Keratinocyte (primary cell): ENCODE data around the gene SIK2. TPM values are rescaled to one million over a fixed set of nuclear protein-coding genes. Genes with fewer than 3 reads are reported as not detected.

Source experiments
- DNase-seq: peaks from one replicate; pipeline ENCODE4 v3.0.0-alpha.2; 2011; ENCODE audit warnings: low read depth, missing footprints, low spot score
- FAIRE-seq: peaks from 2 replicates; lab custom pipeline; 2011; peaks lifted over from hg19 to GRCh38; lab: Jason Lieb, UNC
- H2AFZ ChIP-seq: 2 replicates; pipeline ENCODE4 v1.6.0; 2012; ENCODE audit warnings: low read length, control low read depth, inconsistent platforms; ENCODE audit not compliant: control insufficient read depth
- H3K27ac ChIP-seq: 2 replicates; pipeline ENCODE4 v1.5.1; 2011; ENCODE audit warnings: low read length; ENCODE audit not compliant: control insufficient read depth, insufficient read depth
- H3K27me3 ChIP-seq: 3 replicates; pipeline ENCODE4 v1.6.0; 2011; ENCODE audit warnings: low read length; ENCODE audit not compliant: control insufficient read depth, insufficient read depth; ENCODE audit errors: extremely low read depth
- H3K36me3 ChIP-seq, 2 experiments: 2 replicates in 1 of 2; 3 replicates in 1 of 2; pipeline ENCODE4 v1.5.1; 2011; ENCODE audit warnings: low read length in 2 of 2, mild to moderate bottlenecking in 1 of 2; ENCODE audit not compliant: control insufficient read depth in 2 of 2, insufficient read depth in 2 of 2; ENCODE audit errors: extremely low read depth in 1 of 2
- H3K4me1 ChIP-seq: 3 replicates; pipeline ENCODE4 v1.5.1; 2011; ENCODE audit warnings: low read length; ENCODE audit not compliant: control insufficient read depth, insufficient read depth; ENCODE audit errors: extremely low read depth
- H3K4me2 ChIP-seq: 3 replicates; pipeline ENCODE4 v1.6.0; 2011; ENCODE audit warnings: low read depth, low read length; ENCODE audit not compliant: control insufficient read depth, insufficient read depth; ENCODE audit errors: extremely low read depth
- H3K4me3 ChIP-seq, 3 experiments: fragments of 200-600 bp in 1 of 3; sonication (generic) in 1 of 3; 2 replicates in 2 of 3; 3 replicates in 1 of 3; pipeline ENCODE4 v1.5.1; 2011 to 2016; ENCODE audit warnings: low read length in 3 of 3, mild to moderate bottlenecking in 3 of 3, control low read depth in 2 of 3, inconsistent platforms in 1 of 3, low read depth in 1 of 3, mixed read lengths in 1 of 3, mixed run types in 1 of 3, moderate library complexity in 1 of 3; ENCODE audit not compliant: control insufficient read depth in 2 of 3, insufficient read depth in 2 of 3; ENCODE audit errors: extremely low read depth in 1 of 3
- H3K79me2 ChIP-seq: 2 replicates; pipeline ENCODE4 v1.6.0; 2012; ENCODE audit warnings: low read length; ENCODE audit not compliant: control insufficient read depth, insufficient read depth
- H3K9ac ChIP-seq: 3 replicates; pipeline ENCODE4 v1.6.0; 2011; ENCODE audit warnings: low read length; ENCODE audit not compliant: control insufficient read depth, insufficient read depth; ENCODE audit errors: extremely low read depth
- H3K9me1 ChIP-seq: 3 replicates; pipeline ENCODE4 v1.6.0; 2011; ENCODE audit warnings: low read length; ENCODE audit not compliant: control insufficient read depth, insufficient read depth; ENCODE audit errors: extremely low read depth
- H3K9me3 ChIP-seq: 2 replicates; pipeline ENCODE4 v1.5.1; 2012; ENCODE audit warnings: low read depth, low read length; ENCODE audit not compliant: control insufficient read depth
- H4K20me1 ChIP-seq: 3 replicates; pipeline ENCODE4 v1.6.0; 2011; ENCODE audit warnings: low read length; ENCODE audit not compliant: control insufficient read depth, insufficient read depth; ENCODE audit errors: extremely low read depth
- EZH2 ChIP-seq: IDR thresholded peaks from one replicate; pipeline ENCODE4 v1.6.1; 2012; ENCODE audit warnings: inconsistent platforms, mild to moderate bottlenecking, low read length, moderate library complexity
- dilution Hi-C: fragments of 300-500 bp; cut with MboI; formaldehyde crosslinking; loops from one replicate; pipeline ENCODE4 v1.7.0; 2020; ENCODE audit warnings: low sequenced_read_pairs; ENCODE audit not compliant: extremely low pct_ligation_motif_present
- polyA plus RNA-seq, 5 experiments: library from polyadenylated mRNA; depleted of rRNA in 3 of 5; stranded (reverse) in 3 of 5; stranded (forward) in 1 of 5; unstranded in 1 of 5; fragments of >200 nt; gene quantifications; 1 replicate in 1 of 5; 2 replicates in 3 of 5; 3 replicates in 1 of 5; pipeline versions ENCODE4 v1.2.1 to v1.2.3, GENCODE V29; 2011 to 2012; ENCODE audit warnings: missing spikeins in 2 of 5, low read depth in 1 of 5, low replicate concordance in 1 of 5
- TF ChIP-seq, protein P1 (sequence below), 3 experiments: IDR thresholded peaks in 1 of 3; conservative IDR thresholded peaks in 1 of 3; optimal IDR thresholded peaks in 1 of 3; 2 replicates in 2 of 3; 3 replicates in 1 of 3; pipeline versions ENCODE3 to v1.5.1; 2011; ENCODE audit warnings: low read length in 3 of 3, mild to moderate bottlenecking in 3 of 3, moderate library complexity in 2 of 3, control low read depth in 1 of 3, inconsistent platforms in 1 of 3; ENCODE audit not compliant: insufficient read depth in 2 of 3; ENCODE audit errors: extremely low read depth in 1 of 3

The SIK2 gene
- polyA plus RNA-seq, 1 donor (not counting 4 experiments of a cell fraction or from before 2014, with no cell fraction given), result 10.0 TPM

DNA sequence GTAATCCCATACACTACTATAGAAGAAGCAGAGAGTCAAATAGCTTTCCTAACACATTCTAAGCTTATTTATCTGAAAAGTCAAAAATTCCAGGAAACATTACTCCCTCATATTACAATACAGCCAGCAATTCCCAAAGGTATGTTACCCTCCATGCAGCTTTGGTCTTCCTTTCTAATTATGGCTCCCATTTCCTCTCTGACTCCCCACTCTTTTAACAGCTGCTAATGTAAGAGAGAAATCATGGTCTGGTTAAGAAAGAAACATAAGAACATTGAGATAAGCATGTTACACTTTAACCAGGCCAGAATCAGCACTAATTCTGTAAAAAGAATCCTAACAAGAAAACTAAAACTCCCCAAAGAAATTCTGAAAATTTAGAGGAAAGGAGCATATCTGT, 157.1 kb downstream of the SIK2 start:
- Histone ChIP-seq H3K9me3 (no peaks in the 10 kb centered on the region), H3K4me3 (no peak overlapping the region), H3K36me3 (peaks cover 11 to 38% of the 10 kb centered on the region in 2 experiments), H3K27me3 (no peaks in the 10 kb centered on the region), H3K27ac (no peak overlapping the region), H3K4me2 (no peak overlapping the region), H4K20me1 (no peaks in the 10 kb centered on the region), H3K9me1 (no peaks in the 10 kb centered on the region), H3K79me2 (peaks cover 8% of the 10 kb centered on the region), H3K9ac (no peak overlapping the region), H2AFZ (no peak overlapping the region), H3K4me1 (peaks cover under 1% of the 10 kb centered on the region)
- FAIRE-seq, result no peak
- TF ChIP-seq EZH2, result no peak
- TF ChIP-seq, protein P1, sequence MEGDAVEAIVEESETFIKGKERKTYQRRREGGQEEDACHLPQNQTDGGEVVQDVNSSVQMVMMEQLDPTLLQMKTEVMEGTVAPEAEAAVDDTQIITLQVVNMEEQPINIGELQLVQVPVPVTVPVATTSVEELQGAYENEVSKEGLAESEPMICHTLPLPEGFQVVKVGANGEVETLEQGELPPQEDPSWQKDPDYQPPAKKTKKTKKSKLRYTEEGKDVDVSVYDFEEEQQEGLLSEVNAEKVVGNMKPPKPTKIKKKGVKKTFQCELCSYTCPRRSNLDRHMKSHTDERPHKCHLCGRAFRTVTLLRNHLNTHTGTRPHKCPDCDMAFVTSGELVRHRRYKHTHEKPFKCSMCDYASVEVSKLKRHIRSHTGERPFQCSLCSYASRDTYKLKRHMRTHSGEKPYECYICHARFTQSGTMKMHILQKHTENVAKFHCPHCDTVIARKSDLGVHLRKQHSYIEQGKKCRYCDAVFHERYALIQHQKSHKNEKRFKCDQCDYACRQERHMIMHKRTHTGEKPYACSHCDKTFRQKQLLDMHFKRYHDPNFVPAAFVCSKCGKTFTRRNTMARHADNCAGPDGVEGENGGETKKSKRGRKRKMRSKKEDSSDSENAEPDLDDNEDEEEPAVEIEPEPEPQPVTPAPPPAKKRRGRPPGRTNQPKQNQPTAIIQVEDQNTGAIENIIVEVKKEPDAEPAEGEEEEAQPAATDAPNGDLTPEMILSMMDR (optimal IDR thresholded peaks at IDR 0.05 in 1 of 3, IDR thresholded peaks at IDR 0.05 in 1 of 3, conservative IDR thresholded peaks at IDR 0.05 in 1 of 3; ENCODE audit: extremely low read depth in 1 of 3, insufficient read depth in 2 of 3, low read length in 3 of 3), result no peak
- DNase-seq, result no peak
- dilution Hi-C loops, result loop anchor here (5.0 kb wide), 1 partner anchor 48 kb away; no protein-coding TSS in a partner anchor

DNA sequence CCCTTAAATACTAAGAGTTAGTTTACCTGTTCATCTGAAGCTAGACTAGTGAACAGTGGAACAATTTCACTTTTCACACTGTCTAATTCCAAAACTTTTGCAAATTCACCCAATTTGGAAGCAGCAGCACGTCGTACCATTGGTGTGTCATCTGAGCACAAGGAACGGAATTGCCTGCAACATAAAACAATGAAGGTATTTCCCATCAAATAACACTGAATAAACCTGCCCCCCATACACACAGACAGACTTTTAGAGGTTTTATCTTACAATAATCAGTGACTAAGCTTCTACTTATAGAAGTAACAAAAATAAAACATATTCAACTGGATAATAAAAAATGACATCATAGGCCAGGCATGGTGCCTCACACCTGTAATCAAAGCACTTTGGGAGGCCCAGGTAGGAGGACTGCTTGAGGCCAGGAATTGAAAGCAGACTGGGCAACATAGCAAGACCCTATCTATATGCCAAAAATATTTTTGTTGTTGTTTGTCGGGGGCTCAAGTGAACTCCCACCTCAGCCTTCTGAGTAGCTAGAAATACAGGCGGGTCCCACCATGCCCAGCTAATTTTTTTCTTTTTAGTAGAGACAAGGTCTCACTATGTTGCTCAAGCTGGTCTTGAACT, 157.6 kb downstream of the SIK2 start:
- no peak overlapping the region for H3K4me3 ChIP-seq
- no peaks in the 10 kb centered on the region for H3K27me3 ChIP-seq
- H3K9me1 ChIP-seq, result no peaks in the 10 kb centered on the region
- DNase-seq (no peak), FAIRE-seq (no peak)
- TF ChIP-seq, protein P1 (optimal IDR thresholded peaks at IDR 0.05 in 1 of 3, IDR thresholded peaks at IDR 0.05 in 1 of 3, conservative IDR thresholded peaks at IDR 0.05 in 1 of 3; ENCODE audit: extremely low read depth in 1 of 3, insufficient read depth in 2 of 3, low read length in 3 of 3), result no peak
- TF ChIP-seq EZH2, result no peak
- no peak overlapping the region for H3K9ac ChIP-seq
- H3K79me2 ChIP-seq, result peaks cover 14% of the 10 kb centered on the region
- dilution Hi-C loops, result loop anchor here (5.0 kb wide), 1 partner anchor 47 kb away; no protein-coding TSS in a partner anchor
- no peaks in the 10 kb centered on the region for H3K9me3 ChIP-seq
- no peak overlapping the region for H3K27ac ChIP-seq
- H2AFZ ChIP-seq, result no peak overlapping the region
- H3K36me3 ChIP-seq, result peaks cover 11 to 37% of the 10 kb centered on the region in 2 experiments
- H3K4me2 ChIP-seq, result no peak overlapping the region
- no peaks in the 10 kb centered on the region for H4K20me1 ChIP-seq
- peaks cover 5% of the 10 kb centered on the region for H3K4me1 ChIP-seq
